DMS153 (cell line): ENCODE results near the gene ANKRD39.

Experiments used
- DNase-seq: peaks from one replicate; lab custom pipeline; 2025; lab: John Stamatoyannopoulos, UW

The ANKRD39 gene

DNA sequence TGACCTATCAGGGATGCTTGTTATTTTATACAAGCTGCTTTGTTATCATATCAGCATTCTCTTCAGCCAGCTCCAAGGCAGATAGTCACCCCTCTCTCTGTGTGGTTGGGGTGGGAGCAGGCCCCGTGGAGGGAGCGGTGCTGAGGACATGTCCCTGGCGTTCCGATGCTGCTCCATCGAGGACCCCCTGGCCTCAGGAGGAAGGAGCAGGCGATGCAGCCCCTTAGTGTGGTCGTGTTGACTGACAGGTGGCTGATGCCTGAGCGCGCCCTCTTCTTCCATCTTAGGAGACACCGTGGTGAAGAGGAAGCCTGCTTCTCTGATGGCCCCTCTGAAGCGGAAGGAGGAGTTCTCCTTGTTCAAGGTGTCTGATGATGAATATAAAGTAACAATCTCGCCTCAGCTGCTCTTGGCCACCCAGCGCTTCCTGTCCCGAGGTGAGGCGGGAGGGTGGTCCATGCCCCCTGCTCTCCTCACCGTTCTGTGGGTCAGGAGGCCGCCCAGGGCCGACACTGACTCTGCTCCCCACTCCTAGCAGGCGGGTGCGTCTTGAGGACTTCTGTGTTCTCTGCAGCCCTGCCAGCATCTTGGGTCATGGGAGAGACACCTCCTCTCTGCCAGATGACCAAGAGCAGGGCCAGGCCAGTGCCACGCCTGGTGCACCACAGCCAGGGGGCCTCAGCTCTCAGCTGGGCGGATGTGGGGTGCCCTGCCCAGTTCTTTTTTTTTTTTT is 31.1 kb downstream of the ANKRD39 start:
- no peak for DNase-seq

DNA sequence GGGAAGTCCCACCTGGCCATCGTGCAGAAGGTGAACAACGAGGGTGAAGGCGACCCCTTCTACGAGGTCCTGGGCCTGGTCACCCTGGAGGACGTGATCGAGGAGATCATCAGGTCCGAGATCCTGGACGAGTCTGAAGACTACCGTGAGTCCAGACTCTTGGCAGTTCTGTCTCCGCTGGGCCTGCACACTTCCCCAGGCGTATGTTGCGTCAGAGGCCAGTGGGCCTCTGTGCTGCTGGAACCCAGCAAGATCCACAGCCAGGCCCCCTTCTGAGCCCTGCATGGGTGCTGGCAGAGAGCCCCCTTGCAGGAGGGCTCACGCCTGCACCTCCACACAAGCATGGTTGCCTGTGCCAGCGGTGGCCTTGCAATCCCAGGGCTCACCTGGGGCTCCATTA is 32.8 kb downstream of the ANKRD39 start:
- no peak for DNase-seq

DNA sequence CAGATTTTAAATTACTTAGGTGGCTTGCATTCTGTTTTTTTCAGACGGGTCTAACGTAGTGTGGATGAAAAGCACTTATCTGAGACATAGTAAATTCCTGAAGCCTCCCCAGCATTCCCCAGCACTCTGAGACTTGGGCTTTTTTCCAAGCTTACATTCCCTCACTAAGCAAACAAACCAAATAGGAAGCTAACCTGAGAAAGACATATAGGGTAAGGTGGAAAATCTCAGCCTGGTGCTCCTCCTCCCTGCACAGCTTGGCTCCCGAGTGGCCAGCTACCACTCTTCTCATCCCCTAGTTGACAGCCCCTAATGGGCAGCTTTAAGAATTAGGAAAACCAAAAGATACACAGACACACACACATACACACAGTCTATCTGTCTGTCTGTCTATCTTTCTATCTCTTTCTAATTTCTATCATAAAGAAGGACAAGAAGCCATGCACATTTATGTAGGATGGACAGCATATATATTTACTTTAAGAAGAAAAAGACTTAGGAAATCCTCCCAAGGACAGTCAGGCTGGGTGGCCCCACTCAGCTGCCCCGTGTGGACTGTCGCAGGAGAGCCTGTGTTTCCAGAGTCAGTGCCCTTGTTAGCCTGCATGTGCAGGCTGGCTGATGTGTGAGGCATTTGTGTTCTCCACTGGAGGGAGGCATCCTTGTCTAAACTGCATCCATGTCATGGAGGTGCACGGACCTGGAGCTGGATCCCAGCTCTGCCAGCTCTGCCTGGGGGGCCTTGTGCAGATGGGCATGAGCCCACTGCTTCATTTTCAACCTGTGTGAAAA is 33.5 kb downstream of the ANKRD39 start:
- no peak for DNase-seq

DNA sequence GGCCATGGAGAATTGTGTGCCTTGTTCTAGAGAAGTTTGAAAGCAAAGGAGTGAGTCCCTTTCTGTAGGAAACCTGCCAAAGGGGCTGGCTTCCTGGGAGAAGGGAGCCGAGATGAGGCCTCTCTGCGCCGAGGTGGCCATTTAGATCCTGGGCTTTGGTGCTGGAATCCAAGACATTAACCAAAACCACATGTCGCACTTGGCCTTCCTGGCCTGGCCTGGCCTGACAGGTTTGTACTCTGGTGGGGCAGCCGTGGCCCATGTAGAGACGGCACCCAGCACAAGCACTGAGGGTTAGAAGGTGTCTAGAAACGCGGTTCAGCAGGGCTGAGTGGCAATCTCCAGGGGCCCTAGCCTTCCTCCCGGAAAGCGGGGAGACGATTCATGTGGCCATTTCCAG is 34.6 kb downstream of the ANKRD39 start:
- no peak for DNase-seq

DNA sequence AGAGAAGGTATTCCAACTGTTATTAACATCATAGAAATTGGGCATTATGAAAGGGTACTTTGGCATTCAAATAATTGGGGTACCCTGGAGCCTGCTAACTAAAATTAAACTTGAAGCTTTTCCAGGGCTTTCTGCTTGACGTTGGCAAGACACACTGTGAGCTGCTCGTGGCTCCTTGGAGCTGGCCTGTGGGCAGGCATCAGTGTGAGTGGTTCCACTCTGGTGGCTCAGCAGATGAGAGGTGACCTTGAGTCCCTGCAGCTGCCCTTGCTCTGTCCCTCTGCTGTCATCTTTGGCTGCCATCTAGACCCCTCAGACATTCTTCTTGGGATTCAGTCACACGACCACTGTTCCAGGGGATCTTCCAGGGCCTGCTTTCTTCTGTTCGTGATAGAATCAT is 35.0 kb downstream of the ANKRD39 start:
- DNase-seq: no peak

DNA sequence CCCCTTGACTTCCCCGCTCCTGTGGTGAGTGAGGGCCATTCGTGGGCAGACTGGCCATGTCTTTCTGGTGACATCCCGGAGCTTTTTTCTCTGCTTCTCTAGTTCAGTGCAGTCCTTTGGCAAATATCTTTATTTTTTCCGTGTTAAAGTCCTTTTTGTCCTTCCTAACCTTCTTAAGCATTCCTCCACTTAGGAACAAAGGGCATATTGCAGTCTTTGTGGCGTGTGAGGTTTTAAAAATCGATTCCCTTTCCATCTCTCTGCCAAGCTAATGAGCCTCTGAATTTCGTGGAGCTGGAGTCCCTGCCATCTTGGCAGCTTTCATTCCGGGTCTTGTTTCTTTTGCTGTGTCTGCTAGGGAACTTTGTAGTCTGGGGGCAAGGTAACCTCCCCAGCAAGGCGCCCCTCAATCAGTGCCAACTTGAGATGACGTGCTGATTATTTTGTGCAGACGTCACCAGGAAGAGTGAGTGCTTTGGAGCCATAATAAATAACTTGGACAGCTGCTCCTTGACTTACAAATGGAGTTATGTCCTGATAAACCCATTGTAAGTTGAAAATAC is 36.6 kb downstream of the ANKRD39 start:
- no peak for DNase-seq

DNA sequence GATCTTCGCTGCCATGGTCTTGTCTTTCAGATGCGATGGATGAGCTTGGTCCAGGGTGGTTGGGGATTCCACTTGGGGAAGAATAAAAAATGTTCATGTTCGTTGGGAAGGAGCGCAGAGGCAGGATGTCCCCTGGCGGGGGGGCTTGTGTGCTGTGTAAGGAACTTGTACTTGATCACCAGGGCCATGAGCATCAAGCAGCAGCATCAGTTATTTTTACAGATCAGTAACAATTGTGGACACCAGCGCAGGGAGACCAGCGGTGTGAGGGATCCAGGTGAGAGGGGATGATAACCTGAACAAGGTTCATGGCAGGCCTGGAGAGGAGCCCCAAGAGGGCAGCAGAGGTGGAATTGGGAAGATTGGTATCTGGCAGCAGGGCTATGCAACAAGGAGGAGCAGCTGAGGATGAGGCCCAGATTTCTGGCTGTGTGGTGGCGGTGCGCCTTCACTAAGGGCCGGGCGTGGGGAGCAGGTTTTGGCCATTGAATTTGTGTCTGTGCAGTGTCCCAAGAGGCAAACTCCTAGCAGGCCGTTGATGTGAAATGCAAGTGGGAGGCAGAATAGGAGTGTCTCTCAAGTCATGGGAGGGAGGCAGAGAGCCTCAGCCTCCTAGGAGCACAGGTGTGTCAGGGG is 37.8 kb downstream of the ANKRD39 start:
- no peak for DNase-seq

DNA sequence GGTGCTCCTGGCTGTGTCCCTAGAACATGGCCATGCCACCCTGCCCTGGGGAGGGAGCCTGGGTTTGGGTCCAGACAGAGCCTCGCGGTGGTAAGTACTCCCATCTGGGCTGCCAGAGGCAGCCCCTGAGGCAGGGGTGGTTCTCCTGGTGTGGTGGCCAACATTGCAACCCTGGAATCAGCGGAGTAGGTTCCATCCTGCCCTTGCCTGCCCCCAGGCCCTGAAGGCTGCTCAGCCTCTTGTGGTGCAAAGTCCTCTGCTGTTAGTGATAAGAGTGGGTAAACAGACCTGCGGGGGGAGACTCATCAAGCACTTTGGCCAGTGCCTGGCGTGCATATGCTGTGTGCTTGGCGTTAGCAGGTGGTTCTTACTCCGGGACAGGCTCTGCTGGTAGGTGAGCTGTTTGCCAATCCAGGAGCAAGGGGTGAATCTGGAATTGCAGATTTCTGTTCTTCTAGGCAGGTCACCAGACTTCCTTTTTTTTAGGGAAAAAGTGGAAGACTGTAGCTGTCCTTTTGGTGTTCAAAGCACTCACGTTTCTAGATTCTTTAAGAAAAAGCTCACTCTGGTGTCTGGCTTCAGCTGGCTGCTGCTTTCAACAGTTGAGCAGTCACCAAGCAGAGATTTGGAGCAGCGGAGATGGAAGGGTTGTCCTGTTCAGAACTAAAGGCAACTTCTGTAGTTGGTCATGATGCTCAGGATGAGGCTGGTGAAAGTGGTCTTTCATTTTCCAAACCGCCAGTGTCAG is 38.5 kb downstream of the ANKRD39 start:
- DNase-seq: peak; percentile 21

DNA sequence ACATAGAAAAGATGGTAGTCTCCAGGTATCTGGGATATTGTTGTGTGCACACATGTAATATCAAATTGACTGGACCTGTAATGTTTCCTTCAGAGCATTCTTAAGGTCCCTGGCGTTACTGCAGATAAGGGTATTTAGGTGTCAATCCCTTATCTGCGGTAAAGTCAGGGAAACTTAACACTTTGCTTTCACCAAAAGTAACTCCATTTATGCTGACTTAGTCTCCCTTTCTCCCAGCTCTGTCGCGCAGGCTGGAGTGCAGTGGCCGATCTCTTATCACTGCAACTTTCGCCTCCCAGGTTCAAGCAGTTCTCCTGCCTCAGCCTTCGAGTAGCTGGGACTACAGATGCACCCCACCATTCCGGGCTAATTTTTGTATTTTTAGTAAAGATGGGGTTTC is 39.9 kb downstream of the ANKRD39 start:
- DNase-seq: no peak

DNA sequence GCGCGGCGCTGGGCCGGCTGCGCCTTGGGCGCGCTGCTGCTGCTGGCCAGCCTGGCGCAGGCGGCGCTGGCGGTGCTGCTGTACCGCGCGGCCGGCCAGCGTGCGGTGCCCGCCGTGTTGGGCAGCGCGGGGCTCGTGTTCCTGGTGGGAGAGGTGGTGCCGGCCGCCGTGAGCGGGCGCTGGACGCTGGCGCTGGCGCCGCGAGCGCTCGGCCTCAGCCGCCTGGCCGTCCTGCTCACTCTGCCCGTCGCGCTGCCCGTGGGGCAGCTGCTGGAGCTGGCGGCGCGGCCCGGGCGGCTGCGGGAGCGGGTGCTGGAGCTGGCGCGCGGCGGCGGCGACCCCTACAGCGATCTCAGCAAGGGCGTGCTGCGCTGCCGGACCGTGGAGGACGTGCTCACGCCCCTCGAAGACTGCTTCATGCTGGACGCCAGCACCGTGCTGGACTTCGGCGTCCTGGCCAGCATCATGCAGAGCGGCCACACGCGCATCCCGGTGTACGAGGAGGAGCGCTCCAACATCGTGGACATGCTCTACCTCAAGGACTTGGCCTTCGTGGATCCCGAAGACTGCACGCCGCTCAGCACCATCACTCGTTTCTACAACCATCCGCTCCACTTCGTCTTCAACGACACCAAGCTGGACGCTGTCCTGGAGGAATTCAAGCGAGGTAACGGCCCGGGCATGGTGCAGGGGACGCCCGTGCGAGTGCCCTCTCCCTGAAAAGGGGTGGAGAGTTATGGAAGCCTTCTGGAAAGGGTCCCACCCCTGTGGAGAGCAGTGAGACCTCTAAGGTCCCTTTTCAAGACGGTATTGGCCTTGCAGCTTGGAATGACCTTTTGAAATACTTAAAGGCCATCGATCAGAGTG is 40.7 kb downstream of the ANKRD39 start:
- no peak for DNase-seq

DNA sequence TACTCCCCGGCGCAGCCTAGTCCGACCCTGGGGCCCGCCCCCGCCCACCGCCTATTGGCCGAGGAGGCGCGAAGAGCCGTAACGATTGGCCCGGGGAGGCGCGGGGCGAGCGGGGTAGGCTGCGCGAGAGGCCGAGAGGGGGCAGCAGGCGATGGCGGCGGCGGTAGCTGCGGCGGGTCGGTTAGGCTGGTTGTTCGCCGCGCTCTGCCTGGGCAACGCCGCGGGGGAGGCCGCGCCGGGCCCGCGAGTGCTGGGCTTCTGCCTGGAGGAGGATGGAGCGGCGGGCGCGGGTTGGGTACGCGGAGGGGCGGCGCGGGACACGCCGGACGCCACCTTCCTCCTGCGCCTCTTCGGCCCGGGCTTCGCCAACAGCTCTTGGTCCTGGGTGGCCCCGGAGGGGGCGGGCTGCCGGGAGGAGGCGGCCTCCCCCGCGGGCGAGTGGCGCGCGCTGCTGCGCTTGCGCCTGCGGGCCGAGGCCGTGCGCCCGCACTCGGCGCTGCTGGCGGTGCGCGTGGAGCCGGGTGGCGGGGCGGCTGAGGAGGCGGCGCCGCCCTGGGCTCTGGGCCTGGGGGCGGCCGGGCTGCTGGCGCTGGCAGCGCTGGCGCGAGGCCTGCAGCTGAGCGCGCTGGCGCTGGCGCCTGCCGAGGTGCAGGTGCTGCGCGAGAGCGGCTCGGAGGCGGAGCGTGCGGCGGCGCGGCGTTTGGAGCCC is 41.5 kb downstream of the ANKRD39 start, which contains the start of gene CNNM3:
Gene CNNM3, plus strand, starts transcription at position 142 of the 709 bp plus-strand sequence. Its CDS starts 10 bp downstream, at position 152.
- peak; percentile 87 for DNase-seq

DNA sequence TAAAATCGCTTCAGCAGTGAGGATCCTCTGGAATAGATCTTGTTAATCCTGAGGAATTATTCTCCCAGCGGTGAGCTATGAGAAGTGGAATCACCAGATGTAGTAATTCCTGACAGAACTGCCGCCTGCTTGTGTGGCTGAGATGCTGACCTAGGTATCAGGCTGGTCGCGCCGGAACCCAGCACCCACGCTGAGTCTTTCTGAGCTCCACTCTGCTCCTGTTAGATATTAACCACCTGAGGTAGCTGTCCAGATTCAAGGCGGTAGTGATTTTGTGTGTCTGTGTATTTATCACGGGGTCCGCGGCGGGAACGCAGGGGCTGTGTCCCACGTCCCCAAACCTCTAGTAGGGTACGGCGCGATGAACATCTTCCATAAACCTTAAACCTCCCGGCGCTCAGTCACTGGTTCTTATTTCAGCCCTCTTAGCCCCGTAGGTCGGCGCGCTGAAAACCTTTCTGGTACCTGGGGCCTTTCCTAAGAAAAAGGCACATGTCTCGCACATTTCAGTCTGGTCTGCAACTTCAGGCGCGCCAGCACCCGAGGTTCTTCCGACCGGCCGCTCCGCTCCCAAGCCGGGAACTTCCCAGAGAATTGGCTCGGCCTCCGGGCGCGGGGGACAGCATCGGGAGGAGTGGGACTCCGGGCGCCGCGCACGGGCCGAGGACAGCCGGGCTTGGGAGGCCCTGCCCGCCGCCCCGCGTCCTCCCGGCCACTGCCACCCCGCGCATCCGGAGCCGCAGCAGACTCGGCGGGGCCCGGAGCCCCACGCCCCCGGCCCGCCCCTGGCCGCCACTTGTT is 42.3 kb downstream of the ANKRD39 start:
- DNase-seq: peak; percentile 12

DNA sequence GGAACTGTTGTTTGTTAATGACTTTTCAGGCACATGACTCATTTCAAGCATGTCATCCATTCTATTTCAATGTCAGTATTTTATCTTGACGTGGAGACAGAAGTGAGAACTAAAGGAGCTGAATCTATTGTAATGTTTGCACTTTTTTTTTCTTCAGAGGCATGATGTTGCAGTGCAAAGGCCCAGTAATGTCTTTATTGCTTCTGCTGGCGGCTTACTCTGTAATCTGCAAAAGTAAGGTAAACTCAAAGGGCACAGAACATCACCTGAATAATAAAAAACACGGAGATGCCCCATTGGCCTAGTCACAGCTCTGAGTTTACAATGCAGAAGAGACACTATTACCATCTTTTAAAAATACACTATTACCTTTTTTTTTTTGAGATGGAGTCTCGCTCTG is 44.2 kb downstream of the ANKRD39 start:
- DNase-seq: no peak

DNA sequence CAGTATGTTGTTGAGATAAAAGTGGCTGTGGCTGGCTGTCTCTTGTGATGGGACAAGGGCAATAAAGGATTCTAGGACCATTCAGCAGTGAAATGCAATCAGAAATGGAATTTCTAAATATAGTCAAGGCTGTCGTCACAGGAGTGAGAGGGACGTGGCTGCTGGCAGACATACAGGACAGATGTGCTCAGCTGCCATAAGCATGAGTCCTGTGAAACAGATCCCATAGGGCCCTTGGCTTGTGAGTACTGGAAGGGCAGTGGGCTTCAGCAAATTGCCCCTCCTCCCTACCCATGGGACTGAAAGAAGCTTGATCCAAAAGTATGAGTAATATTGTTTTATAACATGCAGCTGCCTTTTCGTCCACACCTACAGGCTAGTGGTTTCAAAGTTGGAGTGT is 45.9 kb downstream of the ANKRD39 start:
- no peak for DNase-seq

DNA sequence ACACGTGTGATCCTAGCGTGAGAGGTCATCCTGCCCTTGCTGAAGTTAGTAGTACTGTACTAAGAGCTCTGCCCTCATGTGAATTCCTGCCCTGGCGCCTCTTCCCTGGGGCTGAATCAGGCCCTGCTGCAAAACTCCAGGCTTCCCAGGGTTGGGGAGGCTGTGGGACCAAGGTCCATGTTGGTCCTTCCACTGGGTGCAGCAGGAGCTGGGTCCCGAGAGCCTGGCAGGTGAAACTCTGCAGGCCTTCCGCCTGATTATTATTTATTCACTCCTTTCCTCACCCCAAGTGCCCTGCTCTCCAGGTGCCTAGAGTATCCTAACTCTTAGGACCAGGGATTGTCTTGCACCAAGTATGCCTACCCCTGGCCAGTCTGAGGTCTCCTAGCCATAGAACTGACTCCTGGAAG is 47.0 kb downstream of the ANKRD39 start:
- no peak for DNase-seq

DNA sequence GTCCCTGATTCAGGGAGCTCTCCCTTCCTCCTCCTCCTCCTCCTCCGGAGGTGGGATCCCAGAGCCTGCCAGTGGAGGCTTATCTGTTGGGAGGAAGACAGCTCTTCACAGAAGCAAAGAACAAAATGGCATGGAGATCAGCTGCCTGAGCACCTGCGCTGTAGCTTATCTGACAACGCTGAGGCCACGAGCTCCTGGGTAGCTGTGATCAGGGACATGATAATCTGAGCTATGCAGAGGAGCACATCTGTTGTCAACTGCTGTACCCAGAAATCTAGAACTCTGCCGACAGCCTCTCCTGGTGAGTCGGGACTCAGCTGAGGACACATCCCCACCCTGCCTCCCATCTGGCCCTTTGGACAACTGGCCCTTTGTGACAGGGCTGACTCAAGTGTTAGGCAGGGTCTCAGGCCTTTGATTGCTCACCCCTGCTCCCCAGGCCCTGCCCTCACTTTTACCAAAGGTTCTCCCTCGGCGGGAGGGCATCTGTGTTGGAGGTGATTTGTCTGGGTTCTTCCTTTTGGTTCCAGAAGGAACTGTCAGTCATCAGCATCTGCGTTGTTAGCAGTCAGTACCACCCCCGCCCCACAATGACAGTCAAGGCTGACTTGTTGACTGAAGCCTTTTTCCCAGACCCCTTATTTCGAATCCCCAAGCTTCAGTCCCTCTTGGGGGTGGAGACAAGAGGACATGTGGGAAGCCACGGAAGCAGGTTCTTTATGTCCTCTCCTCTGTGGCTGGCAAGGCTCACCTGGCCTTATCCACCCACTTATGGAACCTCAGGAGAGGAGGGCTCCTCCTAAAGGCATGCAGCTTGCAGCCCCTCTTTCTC is 47.6 kb downstream of the ANKRD39 start:
- no peak for DNase-seq

DNA sequence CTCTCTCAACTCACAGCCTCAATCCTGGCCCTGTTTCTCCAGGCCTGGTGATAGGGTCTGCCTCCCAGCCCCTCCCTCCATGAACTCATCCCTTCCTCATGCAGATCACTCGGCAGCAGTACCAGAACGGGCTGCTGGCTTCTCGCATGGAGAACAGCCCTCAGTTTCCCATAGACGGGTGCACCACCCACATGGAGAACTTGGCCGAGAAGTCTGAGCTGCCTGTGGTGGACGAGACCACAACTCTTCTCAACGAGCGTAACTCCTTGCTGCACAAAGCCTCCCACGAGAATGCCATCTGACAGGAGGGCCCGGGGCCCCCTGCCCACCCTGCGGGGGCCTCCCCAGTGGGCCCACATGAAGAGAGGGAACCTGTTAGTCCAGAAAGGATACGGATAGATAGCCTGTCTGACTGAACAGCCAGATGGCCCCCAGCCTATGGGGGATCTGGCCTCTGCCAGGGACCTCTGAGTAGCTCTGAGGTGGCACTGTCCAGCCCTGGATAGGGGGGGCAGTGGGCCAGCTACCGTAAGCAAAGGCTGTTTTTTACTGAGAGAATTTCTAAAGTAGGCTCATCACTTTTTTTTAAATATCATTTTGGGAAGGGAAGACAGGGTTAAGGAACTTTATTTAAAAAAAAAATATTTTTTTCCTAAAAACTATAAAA is 48.5 kb downstream of the ANKRD39 start:
- DNase-seq: no peak
